ENCODE data around the gene MTFR2. TPM values are rescaled to one million over a fixed set of nuclear protein-coding genes. Genes with fewer than 3 reads are reported as not detected.
A peak's percentile ranks its signal among the peaks of the same experiment; 100 is the strongest.

MTFR2 gene
- 1 to 10 TPM in 1 of 4 donors, under 1 TPM in 2, not detected in 1; 0.30 to 4.7 (median 0.84) TPM for total RNA-seq

GRCh38 chr6:136249811-136250685, at the start of gene MTFR2:
TSS of gene MTFR2 (minus strand) at chr6:136250311. CDS start at chr6:136249099, 1,212 bp downstream.
- Histone ChIP-seq H3K9me3 (no peaks in the 10 kb centered on the region), H3K4me3 (peak within 1 kb of the TSS; percentile 47 to 64 (median 56)), H3K27ac (peak within 1 kb of the TSS in 2 of 4 donors; percentile 56 to 72), H3K27me3 (no peaks in the 10 kb centered on the region), H3K36me3 (no peaks in the 10 kb centered on the region), H3K4me1 (peaks cover 0 to 21% (median 6%) of the 10 kb centered on the region in 4 donors)
- TF ChIP-seq EP300 (IDR thresholded peaks at IDR 0.05) (peak in 1 of 2 donors; percentile 90), CTCF (IDR thresholded peaks at IDR 0.05) (peak in 1 of 5 experiments; percentile 27), POLR2A (IDR thresholded peaks at IDR 0.05) (peak in 1 of 2 donors; percentile 29)
- WGBS, 2 donors: 0 to 1% methylated on average over 57 of the region's 59 CpGs
- peak; percentile 83 to 95 for DNase-seq (ENCODE audit: low spot score in 2 of 2)

- no peaks in the 10 kb centered on the region for H3K36me3 ChIP-seq
- TF ChIP-seq POLR2A (IDR thresholded peaks at IDR 0.05): no peak
- no peak for TF ChIP-seq CTCF (IDR thresholded peaks at IDR 0.05)
- H3K27ac ChIP-seq: no peak overlapping the region
- no peaks in the 10 kb centered on the region for H3K27me3 ChIP-seq
- no peaks in the 10 kb centered on the region for H3K9me3 ChIP-seq
- H3K4me1 ChIP-seq: peaks cover 0 to 11% (median 9%) of the 10 kb centered on the region in 4 donors
- WGBS, 2 donors: 86 to 88% methylated on average over 3 of the region's 3 CpGs
- no peak overlapping the region for H3K4me3 ChIP-seq
- no peak for DNase-seq (ENCODE audit: low spot score in 2 of 2)
Measured at GRCh38 chr6:136294621-136295020, 44.5 kb upstream of the MTFR2 start.

- Histone ChIP-seq H3K4me1 (peaks cover 0 to 42% (median 29%) of the 10 kb centered on the region in 4 donors), H3K9me3 (no peaks in the 10 kb centered on the region), H3K36me3 (no peaks in the 10 kb centered on the region), H3K27ac (peak overlapping the region; percentile 98 to 100 (median 100)), H3K4me3 (peak overlapping the region; percentile 93 to 99 (median 97)), H3K27me3 (no peaks in the 10 kb centered on the region)
- WGBS, 2 donors: 1 to 3% methylated on average over 22 of the region's 22 CpGs
- peak; percentile 30 to 59 for DNase-seq (ENCODE audit: low spot score in 2 of 2)
- no peak for TF ChIP-seq EP300 (IDR thresholded peaks at IDR 0.05)
- TF ChIP-seq CTCF (IDR thresholded peaks at IDR 0.05): no peak
- TF ChIP-seq POLR2A (IDR thresholded peaks at IDR 0.05): no peak
Measured at GRCh38 chr6:136290410-136291010, 40.4 kb upstream of the MTFR2 start.

GRCh38 chr6:136289579-136290409, 39.7 kb upstream of the MTFR2 start, which contains the start of gene BCLAF1:
TSS of gene BCLAF1 (minus strand) at chr6:136289846. CDS start at chr6:136279866, 9,980 bp downstream.
- no peaks in the 10 kb centered on the region for H3K9me3 ChIP-seq
- H3K4me1 ChIP-seq: peaks cover 0 to 50% (median 32%) of the 10 kb centered on the region in 4 donors
- H3K27ac ChIP-seq: peak within 1 kb of the TSS; percentile 98 to 100 (median 100)
- TF ChIP-seq POLR2A (IDR thresholded peaks at IDR 0.05) (peak; percentile 95 to 100), EP300 (IDR thresholded peaks at IDR 0.05) (peak; percentile 93 to 100), CTCF (IDR thresholded peaks at IDR 0.05) (peak in 1 of 5 experiments; percentile 34)
- H3K4me3 ChIP-seq: peak within 1 kb of the TSS; percentile 93 to 99 (median 97)
- no peaks in the 10 kb centered on the region for H3K27me3 ChIP-seq
- DNase-seq (ENCODE audit: low spot score in 2 of 2): peak; percentile 99
- 0 to 1% methylated on average over 31 to 57 of the region's 60 CpGs for WGBS, 2 donors
- no peaks in the 10 kb centered on the region for H3K36me3 ChIP-seq

Data from tibial nerve (tissue), 4 donors.